T-helper 2 cell treated with Interferon-gamma antibody and Interleukin-4, amounts not matched to agents 100 ng/mL and 5 ng/mL, for 36 hours (primary cell): ENCODE results near the gene KDM7A. TPM values are rescaled to one million over a fixed set of nuclear protein-coding genes. Genes with fewer than 3 reads are reported as not detected.

ENCODE experiments used
- intact Hi-C: fragments of 100-400 bp; cut with micrococcal nuclease; formaldehyde crosslinking; loops from one replicate; pipeline ENCODE4 v1.15.1; 2023
- total RNA-seq: library from RNA; stranded (reverse); gene quantifications from 2 replicates; pipeline ENCODE4 v1.2.3, GENCODE V29; 2022

Gene KDM7A
- total RNA-seq, 1 donor from 2014 or later = 11.8 TPM

- intact Hi-C loops = no loop called here
These were observed 91.3 kb downstream of the KDM7A start for GRCh38 chr7:140085447-140085846.

GRCh38 chr7:140084972-140085371 lies 91.8 kb downstream of the KDM7A start:
- intact Hi-C loops = no loop called here

- intact Hi-C loops = no loop called here
These were observed 92.6 kb downstream of the KDM7A start for GRCh38 chr7:140084142-140084655.

- intact Hi-C loops = no loop called here
These were observed 94.0 kb downstream of the KDM7A start for GRCh38 chr7:140082770-140083169.

- intact Hi-C loops = no loop called here
These were observed 94.9 kb downstream of the KDM7A start for GRCh38 chr7:140081774-140082425.

- intact Hi-C loops = no loop called here
These were observed 95.9 kb downstream of the KDM7A start for GRCh38 chr7:140080919-140081318.

- intact Hi-C loops = no loop called here
These were observed 97.7 kb downstream of the KDM7A start for GRCh38 chr7:140079121-140079536.

- intact Hi-C loops = no loop called here
These were observed 98.4 kb downstream of the KDM7A start for GRCh38 chr7:140078392-140078791.

- intact Hi-C loops = no loop called here
These were observed 102.0 kb downstream of the KDM7A start for GRCh38 chr7:140074780-140075179.

GRCh38 chr7:140070546-140070945 lies 106.2 kb downstream of the KDM7A start:
- intact Hi-C loops = no loop called here

- intact Hi-C loops = loop anchor here (10.0 kb wide), 3 partner anchors 235 to 855 kb away; partner anchors contain the start of gene BRAF
These were observed 107.4 kb downstream of the KDM7A start for GRCh38 chr7:140069298-140069949.

GRCh38 chr7:140068033-140068432 lies 108.8 kb downstream of the KDM7A start:
- intact Hi-C loops = loop anchor here (10.0 kb wide), 3 partner anchors 237 to 857 kb away; partner anchors contain the start of gene BRAF

GRCh38 chr7:140067052-140067451 lies 109.7 kb downstream of the KDM7A start:
- intact Hi-C loops = loop anchor here (10.0 kb wide), 3 partner anchors 238 to 858 kb away; partner anchors contain the start of gene BRAF

- intact Hi-C loops = loop anchor here (1.0 to 10.0 kb wide), 7 partner anchors 113 to 862 kb away; partner anchors contain the start of genes BRAF and HIPK2
These were observed 114.1 kb downstream of the KDM7A start, which contains the start of gene PARP12 for GRCh38 chr7:140062528-140063299. Gene PARP12 (minus strand): TSS chr7:140062951. CDS start chr7:140062847, 104 bp downstream.

- intact Hi-C loops = loop anchor here (1.0 to 10.0 kb wide), 7 partner anchors 113 to 863 kb away; partner anchors contain the start of genes BRAF and HIPK2
These were observed 114.7 kb downstream of the KDM7A start for GRCh38 chr7:140062118-140062527.

- intact Hi-C loops = loop anchor here (5.0 to 10.0 kb wide), 5 partner anchors 243 to 863 kb away; partner anchors contain the start of genes BRAF and HIPK2
These were observed 115.2 kb downstream of the KDM7A start for GRCh38 chr7:140061607-140061930.

GRCh38 chr7:140060788-140061606 lies 115.8 kb downstream of the KDM7A start:
- intact Hi-C loops = loop anchor here (5.0 to 10.0 kb wide), 5 partner anchors 244 to 864 kb away; partner anchors contain the start of genes BRAF and HIPK2

GRCh38 chr7:140060243-140060630 lies 116.5 kb downstream of the KDM7A start:
- intact Hi-C loops = loop anchor here (5.0 to 10.0 kb wide), 5 partner anchors 245 to 865 kb away; partner anchors contain the start of genes BRAF and HIPK2

GRCh38 chr7:140059273-140060242 lies 117.2 kb downstream of the KDM7A start:
- intact Hi-C loops = loop anchor here (5.0 to 10.0 kb wide), 5 partner anchors 245 to 865 kb away; partner anchors contain the start of genes BRAF and HIPK2
